Testis (tissue), 2 donors: ENCODE measurements around the gene IDUA.

Source experiments
- CTCF ChIP-seq, 3 experiments: fragments of 450-650 bp in 2 of 3; fragments of 200-600 bp in 1 of 3; sonication (generic) in 1 of 3; IDR thresholded peaks; one replicate each; pipeline ENCODE4 v1.5.1; 2016 to 2019; ENCODE audit warnings: antibody characterized with exemption in 3 of 3, mild to moderate bottlenecking in 2 of 3, moderate library complexity in 1 of 3
- POLR2A ChIP-seq: fragments of 450-650 bp; IDR thresholded peaks from one replicate; pipeline ENCODE4 v1.6.1; 2017; ENCODE audit warnings: antibody characterized with exemption, mild to moderate bottlenecking, moderate library complexity

GRCh38 chr4:972651-973424 is 14.0 kb upstream of the IDUA start:
- TF ChIP-seq CTCF (IDR thresholded peaks at IDR 0.05) (no peak), POLR2A (no peak)
